ENCODE measurements around the gene RNF157. TPM values are rescaled to one million over a fixed set of nuclear protein-coding genes. Genes with fewer than 3 reads are reported as not detected.

Gene RNF157
- total and polyA plus RNA-seq, 2 of the 13 experiments (the other 11 are each of a cell fraction or from before 2014, with no cell fraction given): 0.44 to 1.5 TPM

DNA sequence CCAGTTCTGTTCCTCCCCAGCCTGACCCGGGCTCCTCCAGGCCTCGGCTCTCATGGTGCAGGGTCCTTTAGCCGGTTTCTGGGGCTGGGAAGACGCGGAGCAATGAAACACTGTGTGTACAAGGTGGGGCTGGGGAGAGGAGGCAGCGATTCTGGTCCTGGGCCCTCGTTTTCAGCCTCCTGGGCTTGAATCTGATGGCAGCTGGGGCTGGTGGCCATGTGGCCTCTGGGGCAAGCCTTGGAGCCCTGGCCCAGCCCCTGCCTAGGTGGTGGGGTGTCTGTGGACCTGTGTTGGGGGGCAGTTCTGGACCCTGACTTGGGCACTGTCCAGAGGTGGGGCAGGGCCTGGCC is 103.3 kb downstream of the RNF157 start:
- WGBS (ENCODE audit: low lambda C conversion rate): 59% methylated on average over 7 of the region's 7 CpGs
- H3K27ac ChIP-seq (ENCODE audit: extremely low read length, insufficient read depth, low read length): no peak overlapping the region

More for the DNA sequence above, 103.3 kb downstream of the RNF157 start:
- Histone ChIP-seq H3K79me2 (ENCODE audit: insufficient read depth, low read length) (no peaks in the 10 kb centered on the region), H3K4me2 (ENCODE audit: low read depth, low read length) (no peak overlapping the region), H3K9me3 (ENCODE audit: low read length) (no peaks in the 10 kb centered on the region), H4K20me1 (ENCODE audit: insufficient read depth, low read length) (no peaks in the 10 kb centered on the region), H3K9ac (ENCODE audit: insufficient read depth, low read depth, low read length) (no peak overlapping the region), H2AFZ (ENCODE audit: low read length) (no peak overlapping the region), H3K4me1 (ENCODE audit: insufficient read depth, low read length) (peaks cover 91% of the 10 kb centered on the region), H3K27me3 (ENCODE audit: control insufficient read depth in 1 of 2, insufficient read depth in 2 of 2, low read length in 2 of 2) (peaks cover 1 to 8% of the 10 kb centered on the region in 2 experiments), H3K36me3 (replicated peaks in 1 of 2; ENCODE audit: control insufficient read depth in 1 of 2, insufficient read depth in 2 of 2, low read length in 2 of 2) (no peaks in the 10 kb centered on the region), H3K4me3 (replicated peaks in 1 of 3; ENCODE audit: insufficient read depth in 1 of 3, low read depth in 2 of 3, low read length in 3 of 3) (no peak overlapping the region)
- ATAC-seq (no peak), FAIRE-seq (no peak), DNase-seq (ENCODE audit: low spot score) (no peak)
- CTCF ChIA-PET (ENCODE audit: low intra/inter-chr PET ratio, low total read pairs): no interaction called here
- POLR2A ChIA-PET: interaction anchor here (0.6 kb wide), 1 partner anchor 71 kb away, joined by 3 read pairs; no protein-coding TSS in a partner anchor
- TF ChIP-seq ZNF34 (CRISPR knock-in tag; IDR thresholded peaks at IDR 0.05; ENCODE audit: borderline replicate concordance) (no peak), IKZF1 (IDR thresholded peaks at IDR 0.05) (no peak), MAZ (IDR thresholded peaks at IDR 0.05; ENCODE audit: borderline replicate concordance, low read depth, low read length) (no peak), MAZ (CRISPR knock-in tag; IDR thresholded peaks at IDR 0.05; ENCODE audit: low read depth) (no peak), TARDBP (CRISPR knock-in tag; IDR thresholded peaks at IDR 0.05) (no peak)
- TF ChIP-seq, protein P1, sequence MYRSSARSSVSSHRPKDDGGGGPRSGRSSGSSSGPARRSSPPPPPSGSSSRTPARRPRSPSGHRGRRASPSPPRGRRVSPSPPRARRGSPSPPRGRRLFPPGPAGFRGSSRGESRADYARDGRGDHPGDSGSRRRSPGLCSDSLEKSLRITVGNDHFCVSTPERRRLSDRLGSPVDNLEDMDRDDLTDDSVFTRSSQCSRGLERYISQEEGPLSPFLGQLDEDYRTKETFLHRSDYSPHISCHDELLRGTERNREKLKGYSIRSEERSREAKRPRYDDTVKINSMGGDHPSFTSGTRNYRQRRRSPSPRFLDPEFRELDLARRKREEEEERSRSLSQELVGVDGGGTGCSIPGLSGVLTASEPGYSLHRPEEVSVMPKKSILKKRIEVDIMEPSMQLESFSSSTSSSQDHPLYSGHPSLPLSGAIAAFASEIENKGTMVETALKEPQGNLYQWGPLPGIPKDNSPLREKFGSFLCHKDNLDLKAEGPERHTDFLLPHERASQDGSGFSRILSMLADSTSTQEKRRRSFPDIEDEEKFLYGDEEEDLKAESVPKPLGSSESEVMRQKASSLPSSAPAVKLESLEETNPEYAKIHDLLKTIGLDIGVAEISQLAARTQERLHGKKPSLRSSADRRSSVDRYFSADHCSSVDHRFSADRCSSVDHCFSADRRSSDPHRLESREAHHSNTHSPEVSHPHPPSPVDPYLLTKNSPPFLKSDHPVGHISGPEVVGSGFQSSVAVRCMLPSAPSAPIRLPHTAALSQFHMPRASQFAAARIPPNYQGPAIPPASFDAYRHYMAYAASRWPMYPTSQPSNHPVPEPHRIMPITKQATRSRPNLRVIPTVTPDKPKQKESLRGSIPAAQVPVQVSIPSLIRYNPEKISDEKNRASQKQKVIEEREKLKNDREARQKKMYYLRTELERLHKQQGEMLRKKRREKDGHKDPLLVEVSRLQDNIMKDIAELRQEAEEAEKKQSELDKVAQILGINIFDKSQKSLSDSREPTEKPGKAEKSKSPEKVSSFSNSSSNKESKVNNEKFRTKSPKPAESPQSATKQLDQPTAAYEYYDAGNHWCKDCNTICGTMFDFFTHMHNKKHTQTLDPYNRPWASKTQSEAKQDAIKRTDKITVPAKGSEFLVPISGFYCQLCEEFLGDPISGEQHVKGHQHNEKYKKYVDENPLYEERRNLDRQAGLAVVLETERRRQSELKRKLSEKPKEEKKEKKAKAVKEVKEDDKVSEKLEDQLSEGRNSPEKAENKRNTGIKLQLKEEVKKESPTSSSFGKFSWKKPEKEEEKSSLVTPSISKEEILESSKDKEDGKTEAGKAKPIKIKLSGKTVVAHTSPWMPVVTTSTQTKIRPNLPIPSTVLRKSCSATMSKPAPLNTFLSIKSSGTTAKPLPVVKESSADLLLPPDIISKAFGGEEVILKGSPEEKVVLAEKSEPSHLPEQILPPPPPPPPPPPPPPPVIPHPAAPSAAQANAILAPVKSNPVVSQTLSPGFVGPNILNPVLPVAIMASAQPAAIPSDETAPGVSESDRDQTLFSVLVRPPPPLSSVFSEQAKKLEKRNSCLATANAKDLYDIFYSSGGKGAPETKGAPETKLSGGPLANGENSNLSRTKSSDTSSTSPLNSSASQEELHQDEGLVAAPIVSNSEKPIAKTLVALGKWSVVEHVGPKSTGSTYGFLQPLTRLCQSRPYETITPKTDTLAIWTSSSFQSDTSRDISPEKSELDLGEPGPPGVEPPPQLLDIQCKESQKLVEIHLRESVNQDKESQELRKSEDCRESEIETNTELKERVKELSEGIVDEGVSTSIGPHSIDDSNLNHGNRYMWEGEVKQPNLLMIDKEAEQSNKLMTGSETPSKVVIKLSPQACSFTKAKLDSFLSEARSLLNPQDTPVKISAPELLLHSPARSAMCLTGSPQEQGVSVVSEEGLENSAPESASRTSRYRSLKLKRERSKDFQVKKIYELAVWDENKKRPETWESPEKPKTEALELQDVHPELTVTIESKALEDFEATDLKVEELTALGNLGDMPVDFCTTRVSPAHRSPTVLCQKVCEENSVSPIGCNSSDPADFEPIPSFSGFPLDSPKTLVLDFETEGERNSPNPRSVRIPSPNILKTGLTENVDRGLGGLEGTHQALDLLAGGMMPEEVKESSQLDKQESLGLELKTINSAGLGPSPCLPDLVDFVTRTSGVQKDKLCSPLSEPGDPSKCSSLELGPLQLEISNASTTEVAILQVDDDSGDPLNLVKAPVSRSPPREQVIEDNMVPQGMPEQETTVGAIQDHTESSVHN (CRISPR knock-in tag; IDR thresholded peaks at IDR 0.05): no peak; the same call in 1 of the 2 replicates
- TF ChIP-seq, protein P2, sequence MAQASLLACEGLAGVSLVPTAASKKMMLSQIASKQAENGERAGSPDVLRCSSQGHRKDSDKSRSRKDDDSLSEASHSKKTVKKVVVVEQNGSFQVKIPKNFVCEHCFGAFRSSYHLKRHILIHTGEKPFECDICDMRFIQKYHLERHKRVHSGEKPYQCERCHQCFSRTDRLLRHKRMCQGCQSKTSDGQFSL (CRISPR knock-in tag; IDR thresholded peaks at IDR 0.05): no peak
- in situ Hi-C loops (cut with HindIII; ENCODE audit: extremely low pct_ligation_motif_present, low pct_unique_long_range_greater_than_20kb): no loop called here
- BruUV-seq (replicated peaks): no TSS peak
- intact Hi-C loops (cut with micrococcal nuclease; ENCODE audit: unreplicated experiment): no loop called here
